Measurements from ENCODE around the gene RECQL5.

RECQL5 gene

GRCh38 chr17:75632428-75632827, 34.5 kb downstream of the RECQL5 start:
- DNase-seq, result no peak

- no peak for DNase-seq
These were observed 35.6 kb downstream of the RECQL5 start for GRCh38 chr17:75631353-75631752.

- no peak for DNase-seq
These were observed 36.7 kb downstream of the RECQL5 start for GRCh38 chr17:75630071-75630917.

- DNase-seq, result no peak
These were observed 37.8 kb downstream of the RECQL5 start for GRCh38 chr17:75629157-75629556.

GRCh38 chr17:75628425-75628824, 38.5 kb downstream of the RECQL5 start:
- no peak for DNase-seq

- DNase-seq, result no peak
These were observed 39.9 kb downstream of the RECQL5 start for GRCh38 chr17:75627094-75627493.

- no peak for DNase-seq
These were observed 40.4 kb downstream of the RECQL5 start for GRCh38 chr17:75626496-75627038.

GRCh38 chr17:75625813-75626486, 41.0 kb downstream of the RECQL5 start:
- no peak for DNase-seq

GRCh38 chr17:75624714-75625345, 42.1 kb downstream of the RECQL5 start:
- DNase-seq, result no peak

- DNase-seq, result no peak
These were observed 42.9 kb downstream of the RECQL5 start for GRCh38 chr17:75624021-75624420.

- DNase-seq, result no peak
These were observed 43.6 kb downstream of the RECQL5 start for GRCh38 chr17:75623386-75623785.

- DNase-seq, result no peak
These were observed 44.1 kb downstream of the RECQL5 start for GRCh38 chr17:75622771-75623273.

GRCh38 chr17:75622076-75622475, 44.9 kb downstream of the RECQL5 start:
- DNase-seq, result no peak

GRCh38 chr17:75621489-75621888, 45.5 kb downstream of the RECQL5 start:
- no peak for DNase-seq

GRCh38 chr17:75619506-75620431, 47.2 kb downstream of the RECQL5 start:
- DNase-seq, result peak in 1 of 2 experiments; percentile 24

GRCh38 chr17:75617675-75618074, 49.3 kb downstream of the RECQL5 start:
- DNase-seq, result no peak

- DNase-seq, result no peak
These were observed 49.7 kb downstream of the RECQL5 start for GRCh38 chr17:75617218-75617617.

- DNase-seq, result no peak
These were observed 50.3 kb downstream of the RECQL5 start for GRCh38 chr17:75616521-75617122.

- DNase-seq, result no peak
These were observed 51.7 kb downstream of the RECQL5 start for GRCh38 chr17:75615301-75615700.

- no peak for DNase-seq
These were observed 52.2 kb downstream of the RECQL5 start for GRCh38 chr17:75614556-75615270.

GRCh38 chr17:75614006-75614405, 52.9 kb downstream of the RECQL5 start:
- DNase-seq, result no peak
